ENCODE results near the gene ENPP1. TPM values are rescaled to one million over a fixed set of nuclear protein-coding genes. Genes with fewer than 3 reads are reported as not detected.

The ENPP1 gene
- total and polyA plus RNA-seq, 9 of the 15 experiments (the other 6 are each of a cell fraction or from before 2014, with no cell fraction given), result 0.03 to 0.56 (median 0.14) TPM

- no peaks in the 10 kb centered on the region for H3K9me3 ChIP-seq (replicated peaks; ENCODE audit: control insufficient read depth, insufficient read depth, low read depth, low read length)
- ATAC-seq, result no peak
- no peak for DNase-seq (ENCODE audit: extremely low read depth in 1 of 4, low spot score in 3 of 4)
- no peaks in the 10 kb centered on the region for H3K4me1 ChIP-seq (replicated peaks in 1 of 2; ENCODE audit: control insufficient read depth in 2 of 2, insufficient read depth in 2 of 2, low read length in 2 of 2)
- ChIA-PET POLR2A (no interaction called here), CTCF (ENCODE audit: low intra/inter-chr PET ratio) (no interaction called here)
- intact Hi-C loops (cut with micrococcal nuclease) (no loop called here), in situ Hi-C loops (cut with MboI) (no loop called here)
- H3K79me2 ChIP-seq (ENCODE audit: control insufficient read depth, insufficient read depth, low read length), result no peaks in the 10 kb centered on the region
- H3K4me3 ChIP-seq, result no peak overlapping the region
- H3K27me3 ChIP-seq (ENCODE audit: control insufficient read depth in 2 of 2, insufficient read depth in 2 of 2, low read length in 2 of 2), result no peaks in the 10 kb centered on the region
- TF ChIP-seq RBBP5 (IDR thresholded peaks at IDR 0.05; ENCODE audit: borderline replicate concordance, insufficient read depth, low read length, poor library complexity, severe bottlenecking) (no peak), HDAC2 (IDR thresholded peaks at IDR 0.05) (no peak), ZFP1 (CRISPR knock-in tag; IDR thresholded peaks at IDR 0.05) (no peak), TEAD2 (tag; IDR thresholded peaks at IDR 0.05) (no peak), BHLHE40 (IDR thresholded peaks at IDR 0.05; ENCODE audit: low read length) (no peak), NR4A1 (CRISPR knock-in tag; IDR thresholded peaks at IDR 0.05) (no peak), NR4A1 (tag; IDR thresholded peaks at IDR 0.05) (no peak), MBD2 (IDR thresholded peaks at IDR 0.05; ENCODE audit: borderline replicate concordance, low read depth) (no peak), PRMT5 (CRISPR knock-in tag; IDR thresholded peaks at IDR 0.05) (no peak), ZNF184 (CRISPR knock-in tag; IDR thresholded peaks at IDR 0.05) (no peak), HOXB6 (CRISPR knock-in tag; IDR thresholded peaks at IDR 0.05; ENCODE audit: borderline replicate concordance) (no peak), MNT (conservative IDR thresholded peaks at IDR 0.05) (no peak)
- TF ChIP-seq, protein P1, sequence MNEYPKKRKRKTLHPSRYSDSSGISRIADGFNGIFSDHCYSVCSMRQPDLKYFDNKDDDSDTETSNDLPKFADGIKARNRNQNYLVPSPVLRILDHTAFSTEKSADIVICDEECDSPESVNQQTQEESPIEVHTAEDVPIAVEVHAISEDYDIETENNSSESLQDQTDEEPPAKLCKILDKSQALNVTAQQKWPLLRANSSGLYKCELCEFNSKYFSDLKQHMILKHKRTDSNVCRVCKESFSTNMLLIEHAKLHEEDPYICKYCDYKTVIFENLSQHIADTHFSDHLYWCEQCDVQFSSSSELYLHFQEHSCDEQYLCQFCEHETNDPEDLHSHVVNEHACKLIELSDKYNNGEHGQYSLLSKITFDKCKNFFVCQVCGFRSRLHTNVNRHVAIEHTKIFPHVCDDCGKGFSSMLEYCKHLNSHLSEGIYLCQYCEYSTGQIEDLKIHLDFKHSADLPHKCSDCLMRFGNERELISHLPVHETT (CRISPR knock-in tag; conservative IDR thresholded peaks at IDR 0.05 in 1 of 2, IDR thresholded peaks at IDR 0.05 in 1 of 2), result no peak
- no peaks in the 10 kb centered on the region for H3K36me3 ChIP-seq (ENCODE audit: control insufficient read depth, insufficient read depth, low read length)
- no peak overlapping the region for H3K27ac ChIP-seq (ENCODE audit: extremely low read depth, low read depth, low read length)
- H3K9me1 ChIP-seq (ENCODE audit: control insufficient read depth, insufficient read depth, low read length), result no peaks in the 10 kb centered on the region
- no peak overlapping the region for H3K9ac ChIP-seq (ENCODE audit: insufficient read depth in 1 of 2, low read depth in 2 of 2, low read length in 2 of 2)
- no peak overlapping the region for H2AFZ ChIP-seq (ENCODE audit: low read depth, low read length)
- no peaks in the 10 kb centered on the region for H4K20me1 ChIP-seq (replicated peaks; ENCODE audit: control insufficient read depth, insufficient read depth, low read length)
- no peak for FAIRE-seq
- no TSS peak for BruUV-seq (replicated peaks)
- H3K4me2 ChIP-seq (ENCODE audit: insufficient read depth, low read length), result no peak overlapping the region
- 0% methylated on average over 8 of the region's 8 CpGs for WGBS (ENCODE audit: insufficient coverage, low coverage, missing lambda C conversion rate)
Observed at GRCh38 chr6:131937703-131938631, 130.1 kb downstream of the ENPP1 start.

Measured in K562 (cell line).